K562 (cell line): ENCODE data around the gene UBE2H. TPM values are rescaled to one million over a fixed set of nuclear protein-coding genes. Genes with fewer than 3 reads are reported as not detected.

Experiments
- AFF1 ChIP-seq, 2 experiments: fragments of 450-650 bp; IDR thresholded peaks; 2 replicates each; pipeline ENCODE4 v1.6.1; 2018; ENCODE audit warnings: mild to moderate bottlenecking in 2 of 2, low read depth in 1 of 2; ENCODE audit not compliant: partially characterized antibody in 2 of 2
- ATF1 ChIP-seq, 2 experiments: fragments of 450-650 bp in 1 of 2; IDR thresholded peaks; 2 replicates each; pipeline ENCODE4 v1.6.1; 2016; ENCODE audit warnings: missing compliant biosample characterization in 1 of 2, missing genetic modification characterization in 1 of 2
- GABPB1 ChIP-seq: sonication (generic); formaldehyde crosslinking; IDR thresholded peaks from 2 replicates; pipeline ENCODE4 v1.8.0; 2022; ENCODE audit warnings: mild to moderate bottlenecking, missing genetic modification reagents
- GATAD2B ChIP-seq: fragments of 450-650 bp; IDR thresholded peaks from 2 replicates; pipeline ENCODE4 v1.6.1; 2017; ENCODE audit warnings: mild to moderate bottlenecking, borderline replicate concordance
- ID3 ChIP-seq, 2 experiments: fragments of 250-450 bp in 1 of 2; fragments of 450-650 bp in 1 of 2; sonication (Bioruptor Pico) in 1 of 2; IDR thresholded peaks; 2 replicates each; pipeline versions ENCODE4 v1.6.1 to v1.8.0; 2016 to 2021; ENCODE audit warnings: mild to moderate bottlenecking in 2 of 2, moderate library complexity in 2 of 2, missing compliant biosample characterization in 1 of 2, missing genetic modification characterization in 1 of 2
- MAX ChIP-seq: sonication (generic); formaldehyde crosslinking; IDR thresholded peaks from 2 replicates; pipeline ENCODE4 v1.9.0; 2022; ENCODE audit warnings: mild to moderate bottlenecking, missing genetic modification reagents
- MCM7 ChIP-seq, 2 experiments: fragments of 450-650 bp; IDR thresholded peaks; 2 replicates each; pipeline ENCODE4 v1.6.1; 2016 to 2018
- PRDM10 ChIP-seq: fragments of 450-650 bp; IDR thresholded peaks from 2 replicates; pipeline ENCODE4 v1.6.1; 2018; ENCODE audit not compliant: partially characterized antibody
- TAF15 ChIP-seq: fragments of 200-400 bp; formaldehyde crosslinking; IDR thresholded peaks from 2 replicates; pipeline ENCODE4 v1.6.1; 2017; ENCODE audit warnings: mild to moderate bottlenecking, low read depth, low read length, moderate library complexity
- TEAD4 ChIP-seq, 2 experiments: sonication (generic) in 1 of 2; formaldehyde crosslinking in 1 of 2; IDR thresholded peaks; 2 replicates each; pipeline versions ENCODE4 v1.6.1 to v1.8.0; 2012 to 2022; ENCODE audit warnings: borderline replicate concordance in 1 of 2, inconsistent platforms in 1 of 2, low read length in 1 of 2, mild to moderate bottlenecking in 1 of 2, missing genetic modification reagents in 1 of 2
- polyA plus RNA-seq, 8 experiments: library from polyadenylated mRNA; depleted of rRNA in 4 of 8; stranded (reverse) in 5 of 8; unstranded in 3 of 8; fragments of >200 nt; fragmentation: Nextera tagmentation in 2 of 8; fragmentation: Illumina TruSeq in 1 of 8; extraction: Ambion mirVana in 2 of 8; extraction: Trizol in 1 of 8; gene quantifications; 2 replicates each; pipeline versions ENCODE4 v1.2.1 to v1.2.3, GENCODE V29; 2011 to 2014; ENCODE audit warnings: inconsistent platforms in 1 of 8, missing spikeins in 1 of 8
- total RNA-seq, 7 experiments: library from RNA; depleted of rRNA in 6 of 7; stranded (reverse); fragments of >200 nt in 6 of 7; fragmentation: Illumina TruSeq in 2 of 7; extraction: Trizol in 2 of 7; gene quantifications; 2 replicates each; pipeline versions ENCODE4 v1.2.1 to v1.2.3, GENCODE V29; 2011 to 2021; ENCODE audit warnings: low replicate concordance in 1 of 7
- TF ChIP-seq, protein P1 (sequence below): sonication (generic); formaldehyde crosslinking; IDR thresholded peaks from 2 replicates; pipeline ENCODE4 v1.8.1; 2023; ENCODE audit warnings: mild to moderate bottlenecking, missing genetic modification reagents
- TF ChIP-seq, protein P2 (sequence below), 2 experiments: IDR thresholded peaks; 2 replicates each; pipeline ENCODE4 v1.6.1; 2011; ENCODE audit warnings: borderline replicate concordance in 1 of 2, control low read depth in 1 of 2, low read depth in 1 of 2, low read length in 1 of 2, mild to moderate bottlenecking in 1 of 2, mixed read lengths in 1 of 2, moderate library complexity in 1 of 2; ENCODE audit not compliant: insufficient read depth in 1 of 2, insufficient read length in 1 of 2, poor library complexity in 1 of 2, severe bottlenecking in 1 of 2; ENCODE audit errors: extremely low read depth in 1 of 2

UBE2H gene
- total and polyA plus RNA-seq, 9 of the 15 experiments (the other 6 are each of a cell fraction or from before 2014, with no cell fraction given) = 6.3 to 33.0 (median 13.3) TPM

GRCh38 chr7:129875745-129876411 is 76.9 kb downstream of the UBE2H start (continued):
- TF ChIP-seq, protein P1, sequence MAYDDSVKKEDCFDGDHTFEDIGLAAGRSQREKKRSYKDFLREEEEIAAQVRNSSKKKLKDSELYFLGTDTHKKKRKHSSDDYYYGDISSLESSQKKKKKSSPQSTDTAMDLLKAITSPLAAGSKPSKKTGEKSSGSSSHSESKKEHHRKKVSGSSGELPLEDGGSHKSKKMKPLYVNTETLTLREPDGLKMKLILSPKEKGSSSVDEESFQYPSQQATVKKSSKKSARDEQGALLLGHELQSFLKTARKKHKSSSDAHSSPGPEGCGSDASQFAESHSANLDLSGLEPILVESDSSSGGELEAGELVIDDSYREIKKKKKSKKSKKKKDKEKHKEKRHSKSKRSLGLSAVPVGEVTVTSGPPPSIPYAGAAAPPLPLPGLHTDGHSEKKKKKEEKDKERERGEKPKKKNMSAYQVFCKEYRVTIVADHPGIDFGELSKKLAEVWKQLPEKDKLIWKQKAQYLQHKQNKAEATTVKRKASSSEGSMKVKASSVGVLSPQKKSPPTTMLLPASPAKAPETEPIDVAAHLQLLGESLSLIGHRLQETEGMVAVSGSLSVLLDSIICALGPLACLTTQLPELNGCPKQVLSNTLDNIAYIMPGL (CRISPR knock-in tag) = no peak
- no peak for TF ChIP-seq GATAD2B
- TF ChIP-seq, protein P2, sequence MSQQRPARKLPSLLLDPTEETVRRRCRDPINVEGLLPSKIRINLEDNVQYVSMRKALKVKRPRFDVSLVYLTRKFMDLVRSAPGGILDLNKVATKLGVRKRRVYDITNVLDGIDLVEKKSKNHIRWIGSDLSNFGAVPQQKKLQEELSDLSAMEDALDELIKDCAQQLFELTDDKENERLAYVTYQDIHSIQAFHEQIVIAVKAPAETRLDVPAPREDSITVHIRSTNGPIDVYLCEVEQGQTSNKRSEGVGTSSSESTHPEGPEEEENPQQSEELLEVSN (IDR thresholded peaks at IDR 0.05; ENCODE audit: borderline replicate concordance in 1 of 2, extremely low read depth in 1 of 2, insufficient read depth in 1 of 2, insufficient read length in 1 of 2, low read depth in 1 of 2, low read length in 1 of 2, poor library complexity in 1 of 2, severe bottlenecking in 1 of 2) = no peak
- TF ChIP-seq AFF1 (IDR thresholded peaks at IDR 0.05; ENCODE audit: low read depth in 1 of 2, partially characterized antibody in 2 of 2) = peak in 1 of 2 experiments; percentile 69
- TF ChIP-seq TEAD4 (IDR thresholded peaks at IDR 0.05; ENCODE audit: low read length) = peak; percentile 44; the same call in 1 of the 2 replicates
- TF ChIP-seq TEAD4 (CRISPR knock-in tag; IDR thresholded peaks at IDR 0.05; ENCODE audit: borderline replicate concordance) = no peak
- TF ChIP-seq PRDM10 = peak; percentile 18
- no peak for TF ChIP-seq MCM7 (IDR thresholded peaks at IDR 0.05)
- TF ChIP-seq GABPB1 (CRISPR knock-in tag) = peak; percentile 53; the same call in 1 of the 2 replicates
- no peak for TF ChIP-seq TAF15
- no peak for TF ChIP-seq ATF1 (CRISPR knock-in tag; IDR thresholded peaks at IDR 0.05)
- TF ChIP-seq ATF1 (tag; IDR thresholded peaks at IDR 0.05) = peak; percentile 64; the same call in 1 of the 2 replicates
- no peak for TF ChIP-seq MAX (CRISPR knock-in tag)
- TF ChIP-seq ID3 (CRISPR knock-in tag; IDR thresholded peaks at IDR 0.05) = no peak
- TF ChIP-seq ID3 (tag; IDR thresholded peaks at IDR 0.05) = peak; percentile 68; the same call in 1 of the 2 replicates
